Forelimb muscle (tissue), 1 donor: Measurements from ENCODE around the gene CDC20. TPM values are rescaled to one million over a fixed set of nuclear protein-coding genes. Genes with fewer than 3 reads are reported as not detected.
"Not testable (repeated sequence)": the region's sequence is repeated elsewhere in the genome, so short reads cannot be mapped to it uniquely, and the experiment has no call there.

Experiments
- DNase-seq: peaks from one replicate; pipeline ENCODE4 v3.0.0-alpha.2; 2013; ENCODE audit warnings: low read depth
- polyA plus RNA-seq: library from polyadenylated mRNA; unstranded; fragments of 120-200 nt; gene quantifications from one replicate; pipeline ENCODE4 v1.2.1, GENCODE V29; 2013; ENCODE audit not compliant: insufficient read length

Gene CDC20
- polyA plus RNA-seq, 1 donor = 14.3 TPM

- no peak for DNase-seq
Measured at GRCh38 chr1:43358121-43358745, 548 bp upstream of the CDC20 start.

GRCh38 chr1:43359696-43360095 is 915 bp downstream of the CDC20 start:
- no peak for DNase-seq

- DNase-seq = no peak
Measured at GRCh38 chr1:43360616-43361015, 1.8 kb downstream of the CDC20 start.

GRCh38 chr1:43363283-43363934 is 4.6 kb downstream of the CDC20 start:
- DNase-seq = no peak

GRCh38 chr1:43363935-43364525 is 5.2 kb downstream of the CDC20 start:
- no peak for DNase-seq

GRCh38 chr1:43365678-43366077 is 6.9 kb downstream of the CDC20 start:
- no peak for DNase-seq

- no peak for DNase-seq
Measured at GRCh38 chr1:43366179-43366578, 7.4 kb downstream of the CDC20 start.

GRCh38 chr1:43366601-43367025 is 7.8 kb downstream of the CDC20 start:
- no peak for DNase-seq

GRCh38 chr1:43367026-43367903 is 8.5 kb downstream of the CDC20 start:
- DNase-seq = no peak

GRCh38 chr1:43367904-43368645 is 9.3 kb downstream of the CDC20 start, which contains the start of gene ELOVL1:
ELOVL1 (minus strand) TSS chr1:43368011; CDS start chr1:43365609, 2,402 bp downstream.
- DNase-seq = peak; percentile 47

GRCh38 chr1:43368646-43369020 is 9.9 kb downstream of the CDC20 start:
- no peak for DNase-seq

- DNase-seq = not testable (repeated sequence)
Measured at GRCh38 chr1:43369779-43370178, 11.0 kb downstream of the CDC20 start.

- no peak for DNase-seq
Measured at GRCh38 chr1:43370564-43370963, 11.8 kb downstream of the CDC20 start.

- no peak for DNase-seq
Measured at GRCh38 chr1:43372172-43372571, 13.4 kb downstream of the CDC20 start.

GRCh38 chr1:43373066-43373940 is 14.5 kb downstream of the CDC20 start:
- DNase-seq = no peak

- DNase-seq = no peak
Measured at GRCh38 chr1:43376723-43377235, 18.0 kb downstream of the CDC20 start.

- no peak for DNase-seq
Measured at GRCh38 chr1:43377831-43378230, 19.1 kb downstream of the CDC20 start.

- no peak for DNase-seq
Measured at GRCh38 chr1:43379476-43379875, 20.7 kb downstream of the CDC20 start.

- DNase-seq = no peak
Measured at GRCh38 chr1:43381612-43382011, 22.8 kb downstream of the CDC20 start.
